GM12892 (cell line): ENCODE measurements around the gene SH2D5.

Experiments used
- POLR2A ChIP-seq: IDR thresholded peaks from 2 replicates; pipeline ENCODE4 v1.6.1; 2011; ENCODE audit warnings: low read depth, low read length, control low read depth
- POLR2AphosphoS5 ChIP-seq: IDR thresholded peaks from 2 replicates; pipeline ENCODE4 v1.6.1; 2011; ENCODE audit warnings: low read depth, low read length, control low read depth

- no peak for TF ChIP-seq POLR2A
- no peak for TF ChIP-seq POLR2AphosphoS5
These were observed 30.1 kb downstream of the SH2D5 start for GRCh38 chr1:20702416-20702815.
